ENCODE measurements around the gene DOCK2.

The DOCK2 gene

DNA sequence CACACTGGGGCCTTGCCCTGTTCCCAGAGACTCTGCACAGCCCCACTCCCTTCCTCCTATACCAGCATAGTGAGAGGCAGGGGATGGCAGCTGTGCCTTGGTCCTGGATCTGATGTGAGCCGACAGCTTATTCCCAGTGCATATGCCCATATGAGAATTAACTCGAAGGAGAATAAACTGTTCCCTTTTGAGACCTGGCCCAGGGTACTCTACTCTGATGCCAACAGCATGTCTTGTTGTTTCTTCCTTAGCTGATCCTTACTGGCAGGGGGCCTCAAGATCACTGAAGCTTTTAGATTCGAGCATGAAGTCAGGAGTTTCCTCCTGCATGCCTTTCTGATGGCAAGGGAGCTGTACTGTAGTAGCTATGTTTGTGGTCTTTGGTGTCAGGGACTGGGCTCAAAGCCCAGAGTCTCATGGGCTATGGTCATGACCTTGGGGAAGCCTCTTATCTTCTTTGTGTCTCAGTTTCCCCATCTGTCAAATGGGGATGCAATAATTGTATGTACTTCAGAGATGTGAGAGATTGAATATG lies 57.1 kb downstream of the DOCK2 start:
- Histone ChIP-seq H3K9me3 (ENCODE audit: control insufficient read depth, insufficient read depth, low read length) (no peaks in the 10 kb centered on the region), H3K27ac (ENCODE audit: low read depth, low read length) (no peak overlapping the region), H3K4me2 (ENCODE audit: low read length) (no peak overlapping the region), H3K4me3 (ENCODE audit: low read length) (no peak overlapping the region), H3K36me3 (ENCODE audit: control insufficient read depth, low read length) (peaks cover 91% of the 10 kb centered on the region), H3K27me3 (ENCODE audit: control insufficient read depth, low read length) (no peaks in the 10 kb centered on the region), H3K9me2 (replicated peaks; ENCODE audit: control insufficient read depth, low read length) (no peaks in the 10 kb centered on the region), H3F3A (ENCODE audit: control insufficient read depth, insufficient read depth) (no peaks in the 10 kb centered on the region), H3K4me1 (ENCODE audit: control insufficient read depth, low read length) (no peaks in the 10 kb centered on the region), H3K79me2 (ENCODE audit: control insufficient read depth, low read length) (no peaks in the 10 kb centered on the region), H4K20me1 (ENCODE audit: control insufficient read depth, insufficient read depth, low read depth, low read length) (no peaks in the 10 kb centered on the region)
- TF ChIP-seq EZH2phosphoT487 (IDR thresholded peaks at IDR 0.05; ENCODE audit: borderline replicate concordance, low read length) (no peak), CTCF (IDR thresholded peaks at IDR 0.05; ENCODE audit: low read depth, low read length, poor library complexity, severe bottlenecking) (no peak)

- H3K4me3 ChIP-seq (ENCODE audit: low read length) = no peak overlapping the region
- no peaks in the 10 kb centered on the region for H3K9me2 ChIP-seq (replicated peaks; ENCODE audit: control insufficient read depth, low read length)
- no peaks in the 10 kb centered on the region for H3K4me1 ChIP-seq (ENCODE audit: control insufficient read depth, low read length)
- no peaks in the 10 kb centered on the region for H4K20me1 ChIP-seq (ENCODE audit: control insufficient read depth, insufficient read depth, low read depth, low read length)
- no peaks in the 10 kb centered on the region for H3K9me3 ChIP-seq (ENCODE audit: control insufficient read depth, insufficient read depth, low read length)
- H3K27me3 ChIP-seq (ENCODE audit: control insufficient read depth, low read length) = no peaks in the 10 kb centered on the region
- no peak overlapping the region for H3K27ac ChIP-seq (ENCODE audit: low read depth, low read length)
- H3K36me3 ChIP-seq (ENCODE audit: control insufficient read depth, low read length) = peaks cover 91% of the 10 kb centered on the region
- H3K79me2 ChIP-seq (ENCODE audit: control insufficient read depth, low read length) = no peaks in the 10 kb centered on the region
- no peak for TF ChIP-seq EZH2phosphoT487 (IDR thresholded peaks at IDR 0.05; ENCODE audit: borderline replicate concordance, low read length)
- TF ChIP-seq CTCF (IDR thresholded peaks at IDR 0.05; ENCODE audit: low read depth, low read length, poor library complexity, severe bottlenecking) = no peak
- no peaks in the 10 kb centered on the region for H3F3A ChIP-seq (ENCODE audit: control insufficient read depth, insufficient read depth)
- no peak overlapping the region for H3K4me2 ChIP-seq (ENCODE audit: low read length)
These were observed 58.0 kb downstream of the DOCK2 start for GRCh38 chr5:169695025-169695625.

DNA sequence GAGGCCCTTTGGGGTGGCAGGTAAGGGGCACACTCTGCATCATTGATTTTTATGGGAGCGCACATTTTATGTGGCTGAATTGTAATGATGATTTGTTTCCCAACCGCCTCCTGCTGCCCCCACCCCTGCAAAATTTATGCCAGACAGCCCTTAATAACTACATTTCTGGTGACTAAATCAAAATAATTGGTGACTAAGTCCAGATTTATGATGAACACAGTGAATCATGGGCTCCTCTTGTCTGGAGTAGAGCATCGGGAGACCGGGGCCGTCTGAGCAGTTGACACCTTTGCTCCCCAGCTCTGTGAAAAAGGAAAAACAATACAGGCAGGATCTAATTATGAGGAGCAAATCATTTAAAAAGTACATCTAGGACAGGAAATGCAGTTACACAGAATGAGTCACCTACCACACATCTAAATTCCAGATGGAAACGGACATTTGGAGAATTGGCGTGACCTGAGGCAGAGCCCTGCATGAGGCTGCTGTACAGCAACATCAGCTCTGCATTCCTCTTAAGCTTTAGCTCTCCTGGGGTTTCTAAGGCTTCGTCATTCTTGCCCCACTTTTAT lies 58.9 kb downstream of the DOCK2 start:
- peaks cover 87% of the 10 kb centered on the region for H3K36me3 ChIP-seq (ENCODE audit: control insufficient read depth, low read length)
- no peaks in the 10 kb centered on the region for H3K9me2 ChIP-seq (replicated peaks; ENCODE audit: control insufficient read depth, low read length)
- no peaks in the 10 kb centered on the region for H3F3A ChIP-seq (ENCODE audit: control insufficient read depth, insufficient read depth)
- H3K27me3 ChIP-seq (ENCODE audit: control insufficient read depth, low read length) = no peaks in the 10 kb centered on the region
- H3K79me2 ChIP-seq (ENCODE audit: control insufficient read depth, low read length) = no peaks in the 10 kb centered on the region
- H3K4me3 ChIP-seq (ENCODE audit: low read length) = no peak overlapping the region
- H3K9me3 ChIP-seq (ENCODE audit: control insufficient read depth, insufficient read depth, low read length) = no peaks in the 10 kb centered on the region
- H4K20me1 ChIP-seq (ENCODE audit: control insufficient read depth, insufficient read depth, low read depth, low read length) = no peaks in the 10 kb centered on the region
- H3K4me1 ChIP-seq (ENCODE audit: control insufficient read depth, low read length) = no peaks in the 10 kb centered on the region
- no peak overlapping the region for H3K27ac ChIP-seq (ENCODE audit: low read depth, low read length)
- no peak overlapping the region for H3K4me2 ChIP-seq (ENCODE audit: low read length)
- TF ChIP-seq EZH2phosphoT487 (IDR thresholded peaks at IDR 0.05; ENCODE audit: borderline replicate concordance, low read length) (no peak), CTCF (IDR thresholded peaks at IDR 0.05; ENCODE audit: low read depth, low read length, poor library complexity, severe bottlenecking) (no peak)

Data from DOHH2 (cell line).